Measurements from ENCODE around the gene RLBP1. TPM values are rescaled to one million over a fixed set of nuclear protein-coding genes. Genes with fewer than 3 reads are reported as not detected.

RLBP1 gene
- total and polyA plus RNA-seq, 4 donors = 0.83 to 4.5 (median 3.6) TPM

GRCh38 chr15:89196994-89197393, 24.4 kb downstream of the RLBP1 start:
- WGBS (ENCODE audit: insufficient coverage) = 52% methylated on average over 3 of the region's 7 CpGs
- no peak for DNase-seq (ENCODE audit: low read depth in 4 of 6, low spot score in 6 of 6)
- Histone ChIP-seq H3K27ac (ENCODE audit: low read depth, low read length) (peak overlapping the region; percentile 98), H3K36me3 (ENCODE audit: control insufficient read depth, insufficient read depth, low read length) (peaks cover 34% of the 10 kb centered on the region), H3K27me3 (ENCODE audit: control insufficient read depth, insufficient read depth, low read length) (no peaks in the 10 kb centered on the region), H3K9me3 (ENCODE audit: control insufficient read depth, insufficient read depth, low read length) (no peaks in the 10 kb centered on the region), H3K4me1 (ENCODE audit: control insufficient read depth, insufficient read depth, low read length) (peaks cover 47% of the 10 kb centered on the region), H3K4me3 (ENCODE audit: low read depth, low read length) (no peak overlapping the region)

- H3K36me3 ChIP-seq (ENCODE audit: control insufficient read depth, insufficient read depth, low read length) = peaks cover 31% of the 10 kb centered on the region
- H3K27ac ChIP-seq (ENCODE audit: low read depth, low read length) = peak overlapping the region; percentile 98
- no peaks in the 10 kb centered on the region for H3K9me3 ChIP-seq (ENCODE audit: control insufficient read depth, insufficient read depth, low read length)
- H3K4me1 ChIP-seq (ENCODE audit: control insufficient read depth, insufficient read depth, low read length) = peaks cover 44% of the 10 kb centered on the region
- WGBS (ENCODE audit: insufficient coverage) = 90% methylated on average over 5 of the region's 6 CpGs
- H3K27me3 ChIP-seq (ENCODE audit: control insufficient read depth, insufficient read depth, low read length) = no peaks in the 10 kb centered on the region
- no peak for DNase-seq (ENCODE audit: low read depth in 4 of 6, low spot score in 6 of 6)
- no peak overlapping the region for H3K4me3 ChIP-seq (ENCODE audit: low read depth, low read length)
Observed at GRCh38 chr15:89196241-89196640, 25.1 kb downstream of the RLBP1 start.

- WGBS (ENCODE audit: insufficient coverage) = 82% methylated on average over 6 of the region's 8 CpGs
- peaks cover 44% of the 10 kb centered on the region for H3K4me1 ChIP-seq (ENCODE audit: control insufficient read depth, insufficient read depth, low read length)
- H3K27me3 ChIP-seq (ENCODE audit: control insufficient read depth, insufficient read depth, low read length) = no peaks in the 10 kb centered on the region
- H3K9me3 ChIP-seq (ENCODE audit: control insufficient read depth, insufficient read depth, low read length) = no peaks in the 10 kb centered on the region
- DNase-seq (ENCODE audit: low read depth in 4 of 6, low spot score in 6 of 6) = no peak
- no peak overlapping the region for H3K4me3 ChIP-seq (ENCODE audit: low read depth, low read length)
- peak overlapping the region; percentile 98 for H3K27ac ChIP-seq (ENCODE audit: low read depth, low read length)
- peaks cover 35% of the 10 kb centered on the region for H3K36me3 ChIP-seq (ENCODE audit: control insufficient read depth, insufficient read depth, low read length)
Observed at GRCh38 chr15:89195836-89196235, 25.5 kb downstream of the RLBP1 start.

- H3K9me3 ChIP-seq (ENCODE audit: control insufficient read depth, insufficient read depth, low read length) = no peaks in the 10 kb centered on the region
- H3K36me3 ChIP-seq (ENCODE audit: control insufficient read depth, insufficient read depth, low read length) = peaks cover 37% of the 10 kb centered on the region
- no peak for DNase-seq (ENCODE audit: low read depth in 4 of 6, low spot score in 6 of 6)
- peaks cover 34% of the 10 kb centered on the region for H3K4me1 ChIP-seq (ENCODE audit: control insufficient read depth, insufficient read depth, low read length)
- H3K27me3 ChIP-seq (ENCODE audit: control insufficient read depth, insufficient read depth, low read length) = no peaks in the 10 kb centered on the region
- WGBS (ENCODE audit: insufficient coverage) = 43% methylated on average over 1 of the region's 4 CpGs
- H3K4me3 ChIP-seq (ENCODE audit: low read depth, low read length) = no peak overlapping the region
- no peak overlapping the region for H3K27ac ChIP-seq (ENCODE audit: low read depth, low read length)
Observed at GRCh38 chr15:89194608-89195007, 26.8 kb downstream of the RLBP1 start.

GRCh38 chr15:89192766-89193165, 28.6 kb downstream of the RLBP1 start:
- no peaks in the 10 kb centered on the region for H3K27me3 ChIP-seq (ENCODE audit: control insufficient read depth, insufficient read depth, low read length)
- H3K36me3 ChIP-seq (ENCODE audit: control insufficient read depth, insufficient read depth, low read length) = peaks cover 47% of the 10 kb centered on the region
- no CpG with 5 or more reads among the region's 3 CpGs for WGBS (ENCODE audit: insufficient coverage)

GRCh38 chr15:89192136-89192535, 29.2 kb downstream of the RLBP1 start:
- no peak overlapping the region for H3K27ac ChIP-seq (ENCODE audit: low read depth, low read length)
- H3K36me3 ChIP-seq (ENCODE audit: control insufficient read depth, insufficient read depth, low read length) = peaks cover 49% of the 10 kb centered on the region
- H3K4me1 ChIP-seq (ENCODE audit: control insufficient read depth, insufficient read depth, low read length) = peaks cover 37% of the 10 kb centered on the region
- H3K27me3 ChIP-seq (ENCODE audit: control insufficient read depth, insufficient read depth, low read length) = no peaks in the 10 kb centered on the region
- no peak overlapping the region for H3K4me3 ChIP-seq (ENCODE audit: low read depth, low read length)
- H3K9me3 ChIP-seq (ENCODE audit: control insufficient read depth, insufficient read depth, low read length) = no peaks in the 10 kb centered on the region
- no CpG with 5 or more reads among the region's 2 CpGs for WGBS (ENCODE audit: insufficient coverage)
- DNase-seq (ENCODE audit: low read depth in 4 of 6, low spot score in 6 of 6) = no peak

More at GRCh38 chr15:89192766-89193165, 28.6 kb downstream of the RLBP1 start:
- peak in 1 of 6 donors; percentile 52 for DNase-seq (ENCODE audit: low read depth in 4 of 6, low spot score in 6 of 6)
- Histone ChIP-seq H3K4me1 (ENCODE audit: control insufficient read depth, insufficient read depth, low read length) (peaks cover 37% of the 10 kb centered on the region), H3K9me3 (ENCODE audit: control insufficient read depth, insufficient read depth, low read length) (no peaks in the 10 kb centered on the region), H3K4me3 (ENCODE audit: low read depth, low read length) (no peak overlapping the region), H3K27ac (ENCODE audit: low read depth, low read length) (no peak overlapping the region)

- DNase-seq (ENCODE audit: low read depth in 4 of 6, low spot score in 6 of 6) = no peak
- Histone ChIP-seq H3K27ac (ENCODE audit: low read depth, low read length) (peak overlapping the region; percentile 55), H3K4me1 (ENCODE audit: control insufficient read depth, insufficient read depth, low read length) (peaks cover 39% of the 10 kb centered on the region), H3K27me3 (ENCODE audit: control insufficient read depth, insufficient read depth, low read length) (no peaks in the 10 kb centered on the region), H3K4me3 (ENCODE audit: low read depth, low read length) (no peak overlapping the region), H3K9me3 (ENCODE audit: control insufficient read depth, insufficient read depth, low read length) (no peaks in the 10 kb centered on the region), H3K36me3 (ENCODE audit: control insufficient read depth, insufficient read depth, low read length) (peaks cover 43% of the 10 kb centered on the region)
- 55% methylated on average over 8 of the region's 8 CpGs for WGBS (ENCODE audit: insufficient coverage)
Observed at GRCh38 chr15:89187986-89188514, 33.3 kb downstream of the RLBP1 start.

GRCh38 chr15:89187301-89187985, 33.9 kb downstream of the RLBP1 start:
- peak overlapping the region; percentile 55 for H3K27ac ChIP-seq (ENCODE audit: low read depth, low read length)
- WGBS (ENCODE audit: insufficient coverage) = 46% methylated on average over 3 of the region's 9 CpGs
- peak in 2 of 6 donors; percentile 69 to 77 for DNase-seq (ENCODE audit: low read depth in 4 of 6, low spot score in 6 of 6)
- no peak overlapping the region for H3K4me3 ChIP-seq (ENCODE audit: low read depth, low read length)
- no peaks in the 10 kb centered on the region for H3K27me3 ChIP-seq (ENCODE audit: control insufficient read depth, insufficient read depth, low read length)
- H3K36me3 ChIP-seq (ENCODE audit: control insufficient read depth, insufficient read depth, low read length) = peaks cover 43% of the 10 kb centered on the region
- H3K9me3 ChIP-seq (ENCODE audit: control insufficient read depth, insufficient read depth, low read length) = no peaks in the 10 kb centered on the region
- H3K4me1 ChIP-seq (ENCODE audit: control insufficient read depth, insufficient read depth, low read length) = peaks cover 39% of the 10 kb centered on the region

GRCh38 chr15:89186803-89187202, 34.6 kb downstream of the RLBP1 start:
- peak overlapping the region; percentile 15 for H3K27ac ChIP-seq (ENCODE audit: low read depth, low read length)
- peak in 3 of 6 donors; percentile 43 to 68 (median 64) for DNase-seq (ENCODE audit: low read depth in 4 of 6, low spot score in 6 of 6)
- no peaks in the 10 kb centered on the region for H3K9me3 ChIP-seq (ENCODE audit: control insufficient read depth, insufficient read depth, low read length)
- peaks cover 39% of the 10 kb centered on the region for H3K4me1 ChIP-seq (ENCODE audit: control insufficient read depth, insufficient read depth, low read length)
- H3K27me3 ChIP-seq (ENCODE audit: control insufficient read depth, insufficient read depth, low read length) = no peaks in the 10 kb centered on the region
- no peak overlapping the region for H3K4me3 ChIP-seq (ENCODE audit: low read depth, low read length)
- 55% methylated on average over 5 of the region's 6 CpGs for WGBS (ENCODE audit: insufficient coverage)
- peaks cover 43% of the 10 kb centered on the region for H3K36me3 ChIP-seq (ENCODE audit: control insufficient read depth, insufficient read depth, low read length)

Data from spinal cord (tissue), 10 donors.